IMR-90 (cell line): ENCODE data around the gene TOPORS. TPM values are rescaled to one million over a fixed set of nuclear protein-coding genes. Genes with fewer than 3 reads are reported as not detected.
"Not testable (repeated sequence)": the region's sequence is repeated elsewhere in the genome, so short reads cannot be mapped to it uniquely, and the experiment has no call there.

ENCODE experiments used
- ATAC-seq: fragments of 200-7000 bp; cut with Tn5 transposase; 2 replicates; pipeline ENCODE4 v1.9.1; 2020; ENCODE audit warnings: low read depth, mild to moderate bottlenecking, moderate library complexity
- BruUV-seq: library from RNA; stranded (reverse); fragments of 400-500 nt; replicated peaks from 2 replicates; lab custom pipeline; 2021; lab: Mats Ljungman, UMichigan
- CTCF ChIA-PET: fragments of 300-600 bp; formaldehyde crosslinking; extraction: SDS; loops from one replicate; lab custom pipeline; 2021; ENCODE audit warnings: antibody characterized with exemption; lab: Yijun Ruan, JAX
- POLR2A ChIA-PET: fragments of 300-600 bp; sonication (Branson Sonifier 250); formaldehyde crosslinking; loops from one replicate; lab custom pipeline; 2022; ENCODE audit warnings: antibody characterized with exemption; ENCODE audit not compliant: unreplicated experiment; lab: Charles Lee
- DNase-seq: peaks from one replicate; pipeline ENCODE4 v3.0.0; 2013
- H2AFZ ChIP-seq: replicated peaks from 2 replicates; pipeline ENCODE3; 2013; ENCODE audit warnings: low read length, mild to moderate bottlenecking; ENCODE audit not compliant: poor library complexity
- H2AK5ac ChIP-seq: 2 replicates; pipeline ENCODE4 v1.6.1; 2013; ENCODE audit warnings: low read depth, low read length, inconsistent platforms
- H2AK9ac ChIP-seq: replicated peaks from 2 replicates; pipeline ENCODE3; 2013; ENCODE audit warnings: mild to moderate bottlenecking, low read depth, low read length, moderate library complexity; ENCODE audit not compliant: poor library complexity
- H2BK120ac ChIP-seq: 2 replicates; pipeline ENCODE4 v1.6.1; 2013; ENCODE audit warnings: low read depth, low read length, inconsistent platforms
- H2BK15ac ChIP-seq: 3 replicates; pipeline ENCODE4 v1.6.1; 2013; ENCODE audit warnings: low read depth, low read length, inconsistent platforms
- H2BK20ac ChIP-seq: 2 replicates; pipeline ENCODE4 v1.6.1; 2013; ENCODE audit warnings: low read depth, mild to moderate bottlenecking, inconsistent platforms, low read length, moderate library complexity
- H2BK5ac ChIP-seq: 2 replicates; pipeline ENCODE4 v1.6.1; 2013; ENCODE audit warnings: mild to moderate bottlenecking, low read depth, low read length, inconsistent platforms; ENCODE audit not compliant: poor library complexity, severe bottlenecking
- H3K14ac ChIP-seq: replicated peaks from 2 replicates; pipeline ENCODE4 v1.6.1; 2013; ENCODE audit warnings: low read depth, low read length, inconsistent platforms
- H3K18ac ChIP-seq: 2 replicates; pipeline ENCODE4 v1.6.1; 2013; ENCODE audit warnings: low read depth, low read length, control low read depth
- H3K23ac ChIP-seq: 2 replicates; pipeline ENCODE4 v1.6.1; 2013; ENCODE audit warnings: low read depth, low read length, inconsistent platforms
- H3K27ac ChIP-seq: 2 replicates; pipeline ENCODE4 v1.5.1; 2013; ENCODE audit warnings: mild to moderate bottlenecking, control low read depth, low read length; ENCODE audit not compliant: insufficient read depth
- H3K27me3 ChIP-seq: 2 replicates; pipeline ENCODE4 v1.6.1; 2013; ENCODE audit warnings: low read length; ENCODE audit not compliant: control insufficient read depth, insufficient read depth
- H3K36me3 ChIP-seq: 2 replicates; pipeline ENCODE4 v1.6.1; 2013; ENCODE audit warnings: low read length, mixed read lengths; ENCODE audit not compliant: control insufficient read depth, insufficient read depth
- H3K4ac ChIP-seq: 2 replicates; pipeline ENCODE4 v1.6.1; 2013; ENCODE audit warnings: low read depth, low read length, inconsistent platforms
- H3K4me1 ChIP-seq: 2 replicates; pipeline ENCODE4 v1.6.1; 2013; ENCODE audit warnings: low read length, mixed read lengths; ENCODE audit not compliant: control insufficient read depth, insufficient read depth
- H3K4me2 ChIP-seq: 2 replicates; pipeline ENCODE4 v1.6.1; 2013; ENCODE audit warnings: low read depth, mild to moderate bottlenecking, control low read depth, low read length, moderate library complexity
- H3K4me3 ChIP-seq: 2 replicates; pipeline ENCODE4 v1.5.1; 2013; ENCODE audit warnings: low read depth, mild to moderate bottlenecking, control low read depth, low read length, moderate library complexity; ENCODE audit not compliant: insufficient read depth
- H3K56ac ChIP-seq: 2 replicates; pipeline ENCODE4 v1.6.1; 2013; ENCODE audit warnings: low read length, inconsistent platforms; ENCODE audit not compliant: insufficient read depth; ENCODE audit errors: extremely low read depth
- H3K79me1 ChIP-seq, 2 experiments: 2 replicates each; pipeline ENCODE4 v1.6.1; 2013; ENCODE audit warnings: low read length in 2 of 2, inconsistent platforms in 1 of 2, low read depth in 1 of 2
- H3K9ac ChIP-seq: 2 replicates; pipeline ENCODE4 v1.6.1; 2013; ENCODE audit warnings: low read depth, low read length, control low read depth
- H3K9me1 ChIP-seq: 2 replicates; pipeline ENCODE4 v1.6.1; 2013; ENCODE audit warnings: low read length, inconsistent platforms; ENCODE audit not compliant: insufficient read depth
- H3K9me3 ChIP-seq: 2 replicates; pipeline ENCODE4 v1.6.1; 2013; ENCODE audit warnings: low read length; ENCODE audit not compliant: control insufficient read depth, insufficient read depth
- H4K20me1 ChIP-seq: 2 replicates; pipeline ENCODE4 v1.6.1; 2013; ENCODE audit warnings: low read length, inconsistent platforms; ENCODE audit not compliant: insufficient read depth
- H4K5ac ChIP-seq: 2 replicates; pipeline ENCODE4 v1.6.1; 2013; ENCODE audit warnings: mild to moderate bottlenecking, low read depth, low read length, control low read depth
- H4K8ac ChIP-seq, 2 experiments: 2 replicates each; pipeline ENCODE4 v1.6.1; 2013; ENCODE audit warnings: low read depth in 2 of 2, low read length in 2 of 2, control low read depth in 1 of 2, inconsistent platforms in 1 of 2
- H4K91ac ChIP-seq: 2 replicates; pipeline ENCODE4 v1.6.1; 2013; ENCODE audit warnings: low read depth, low read length, inconsistent platforms; ENCODE audit not compliant: insufficient read depth
- WGBS, 2 experiments: methylation state at CpG; one replicate each; pipeline versions ENCODE4 v1.1.5 to v1.1.7; 2013; ENCODE audit warnings: missing lambda C conversion rate in 2 of 2; ENCODE audit not compliant: insufficient read length in 1 of 2; ENCODE audit errors: extremely low coverage in 2 of 2; 5-methylcytosine and 5-hydroxymethylcytosine counted together
- dilution Hi-C: fragments of 300-500 bp; cut with HindIII; formaldehyde crosslinking; loops from one replicate; pipeline ENCODE4 v1.14.3; 2018; ENCODE audit warnings: low sequenced_read_pairs; ENCODE audit not compliant: unreplicated experiment
- in situ Hi-C: fragments of 300-500 bp; cut with MboI; formaldehyde crosslinking; loops from 3 replicates; pipeline ENCODE4 v1.14.3; 2019; ENCODE audit warnings: low sequenced_read_pairs, inconsistent platforms, mixed read lengths
- intact Hi-C: fragments of 100-400 bp; cut with micrococcal nuclease; formaldehyde crosslinking; loops from 2 replicates; pipeline ENCODE4 v1.10.0; 2022
- polyA plus RNA-seq, 3 experiments: library from polyadenylated mRNA; depleted of rRNA; stranded (reverse); fragments of >200 nt; gene quantifications; 2 replicates each; pipeline ENCODE4 v1.2.3, GENCODE V29; 2012; ENCODE audit warnings: low replicate concordance in 1 of 3
- total RNA-seq: library from RNA; depleted of rRNA; stranded (reverse); fragments of >200 nt; gene quantifications from 2 replicates; pipeline ENCODE4 v1.2.3, GENCODE V29; 2012

The TOPORS gene
- total and polyA plus RNA-seq, 2 of the 4 experiments (the other 2 are of a cell fraction): 7.4 to 27.8 TPM

GRCh38 chr9:32548213-32548612 lies 4.2 kb downstream of the TOPORS start:
- H2AK9ac ChIP-seq, H4K8ac ChIP-seq, H3K9me3 ChIP-seq, H3K4me2 ChIP-seq, H3K9ac ChIP-seq, H3K18ac ChIP-seq, H3K56ac ChIP-seq, H2AFZ ChIP-seq, H4K5ac ChIP-seq, CTCF ChIA-PET, H3K4ac ChIP-seq, POLR2A ChIA-PET, DNase-seq, H3K36me3 ChIP-seq, H3K9me1 ChIP-seq, H4K91ac ChIP-seq, BruUV-seq, H3K27ac ChIP-seq, H2AK5ac ChIP-seq, H2BK5ac ChIP-seq, H3K4me3 ChIP-seq, H3K27me3 ChIP-seq, ATAC-seq, H2BK15ac ChIP-seq, in situ Hi-C loops, H3K14ac ChIP-seq, H3K23ac ChIP-seq, H2BK120ac ChIP-seq, H3K4me1 ChIP-seq, H2BK20ac ChIP-seq, dilution Hi-C loops: not testable (repeated sequence)
- 100% methylated on average over 6 of the region's 20 CpGs; no CpG with 5 or more reads in 1 of the 2 experiments for WGBS, 2 experiments
- Histone ChIP-seq H4K20me1 (peaks cover 27% of the 10 kb centered on the region), H3K79me1 (peaks cover 20 to 41% of the 10 kb centered on the region in 2 experiments)
- intact Hi-C loops: loop anchor here (10.0 kb wide), 1 partner anchor 53 kb away; no protein-coding TSS in a partner anchor
